NCI-H2227 (cell line): Measurements from ENCODE around the gene XRCC5.

Source experiments
- DNase-seq: peaks from one replicate; lab custom pipeline; 2025; ENCODE audit not compliant: unreplicated experiment; lab: John Stamatoyannopoulos, UW

XRCC5 gene

DNA sequence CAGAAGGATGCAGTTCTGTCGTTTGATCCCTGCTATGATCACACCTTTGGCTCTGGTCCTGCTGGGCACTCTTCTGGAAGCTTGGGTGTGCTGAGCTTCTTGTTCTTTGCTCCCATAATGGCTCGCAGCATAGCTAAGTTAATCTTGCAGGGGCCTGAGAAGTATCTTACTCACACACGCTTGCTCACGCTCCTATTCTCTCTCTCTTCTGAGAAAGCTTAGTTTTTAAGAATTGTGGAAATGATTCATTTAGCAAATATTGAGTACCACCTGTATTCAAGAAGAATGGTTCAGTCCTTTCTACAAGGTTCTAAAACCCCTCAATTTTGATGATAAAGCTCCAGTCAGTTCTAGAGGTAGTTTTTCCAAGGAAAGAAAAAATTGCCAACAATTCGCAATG, 40.6 kb downstream of the XRCC5 start:
- DNase-seq: no peak

DNA sequence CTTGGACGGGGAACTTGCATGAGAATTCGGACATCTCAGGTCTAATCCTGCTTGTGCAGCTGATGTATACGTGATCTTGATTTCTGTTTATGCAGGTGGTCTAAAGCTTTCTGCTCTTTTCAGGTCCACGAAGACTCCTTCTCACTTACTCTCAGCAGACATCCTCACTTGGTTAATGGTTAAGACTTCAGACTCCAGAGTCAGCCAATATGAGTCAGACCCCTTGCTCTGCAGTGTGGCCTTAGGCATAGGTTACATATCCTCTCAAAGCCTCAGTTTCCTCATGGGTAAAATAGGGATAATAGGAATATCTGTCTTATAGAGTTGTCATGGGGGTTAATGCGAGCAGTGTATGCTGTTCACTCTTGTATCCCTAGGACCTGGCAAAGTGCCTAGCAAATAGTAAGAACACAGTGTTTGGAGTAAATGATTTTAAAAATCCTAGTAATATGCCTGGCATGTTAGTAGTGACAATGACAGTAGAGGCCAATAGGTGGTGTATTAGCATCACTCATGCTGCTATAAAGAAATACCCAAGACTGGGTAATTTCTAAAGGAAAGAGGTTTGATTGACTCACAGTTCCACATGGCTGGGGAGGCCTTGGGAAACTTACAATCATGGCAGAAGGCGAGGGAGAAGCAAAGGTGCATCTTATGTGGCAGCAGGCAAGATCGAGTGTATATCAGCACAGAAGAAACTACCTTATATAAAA, 42.3 kb downstream of the XRCC5 start:
- DNase-seq: no peak

DNA sequence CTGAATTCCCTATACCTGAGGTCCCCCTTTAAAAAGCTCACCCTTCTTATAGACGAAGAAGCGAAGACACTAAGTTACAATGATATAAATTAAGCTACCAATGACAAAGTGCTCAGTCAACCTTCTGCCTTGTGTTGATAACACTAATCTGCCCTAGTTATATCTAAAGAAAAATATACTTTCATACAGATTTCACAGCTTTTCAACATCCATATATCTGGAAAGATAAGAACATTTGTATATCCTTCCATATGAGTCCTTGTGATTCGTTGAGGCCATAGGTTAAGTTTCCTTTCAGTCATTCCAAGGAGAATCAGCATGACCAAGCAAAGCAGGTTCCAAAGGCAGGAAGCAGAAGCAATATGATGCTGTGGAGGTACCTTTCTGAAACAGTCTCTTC, 46.8 kb downstream of the XRCC5 start:
- no peak for DNase-seq

DNA sequence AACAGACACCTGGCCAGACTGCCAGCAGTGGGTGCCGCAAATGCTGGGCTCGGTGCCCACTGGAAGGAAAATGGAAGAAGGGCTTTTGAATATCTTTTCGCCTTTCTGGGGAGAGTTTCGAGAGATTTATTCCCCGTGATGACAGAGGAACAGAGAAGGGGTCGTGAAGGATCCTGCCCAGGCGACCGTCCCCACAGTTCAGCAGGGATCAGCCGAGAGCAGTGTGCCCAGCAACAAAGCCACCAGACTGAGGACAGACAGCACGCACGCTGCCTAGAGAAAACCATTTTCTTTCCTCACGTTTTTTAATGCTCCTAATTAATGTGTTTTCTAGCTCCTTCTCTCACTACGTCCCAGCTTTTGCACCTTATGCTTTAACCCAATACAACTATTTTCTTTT, 47.7 kb downstream of the XRCC5 start:
- no peak for DNase-seq

DNA sequence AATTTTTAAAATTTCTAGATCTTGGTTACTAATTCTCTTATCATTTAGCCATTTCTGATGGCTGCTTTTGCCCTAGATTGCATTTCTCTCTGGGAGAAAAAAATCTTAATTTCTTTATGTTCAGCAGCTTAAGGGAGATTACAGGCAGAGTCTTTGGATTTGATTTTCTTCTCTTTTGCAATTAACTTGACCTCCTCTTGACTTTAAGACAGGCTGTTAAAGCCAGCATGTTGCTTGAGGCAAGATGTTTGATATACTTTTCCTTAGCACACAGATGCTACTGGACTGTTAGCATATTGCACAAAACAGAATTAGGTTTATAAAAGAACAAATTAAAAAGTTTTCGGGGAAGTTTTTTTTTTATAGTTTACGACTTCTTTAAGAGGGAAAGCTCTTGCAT, 50.0 kb downstream of the XRCC5 start:
- DNase-seq: no peak

DNA sequence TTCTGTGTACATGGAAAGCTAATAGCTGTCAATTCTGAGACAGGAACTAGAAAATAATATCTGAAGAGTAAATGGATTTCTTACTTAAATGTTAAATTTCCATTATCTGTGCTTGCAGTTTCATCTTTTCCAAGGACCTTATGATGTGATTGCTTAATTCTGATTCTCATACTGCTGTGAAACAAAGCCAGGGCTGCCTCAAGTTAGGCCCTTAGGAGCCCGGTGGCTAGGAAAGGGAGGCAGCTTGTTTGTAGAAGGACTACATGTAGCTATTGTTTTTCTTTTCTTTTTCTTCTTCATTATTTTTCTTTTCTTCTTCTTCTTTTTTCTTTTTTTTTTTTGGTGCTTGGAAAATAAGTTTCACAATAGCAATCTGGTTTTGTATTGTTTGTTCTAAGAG, 50.5 kb downstream of the XRCC5 start:
- no peak for DNase-seq

DNA sequence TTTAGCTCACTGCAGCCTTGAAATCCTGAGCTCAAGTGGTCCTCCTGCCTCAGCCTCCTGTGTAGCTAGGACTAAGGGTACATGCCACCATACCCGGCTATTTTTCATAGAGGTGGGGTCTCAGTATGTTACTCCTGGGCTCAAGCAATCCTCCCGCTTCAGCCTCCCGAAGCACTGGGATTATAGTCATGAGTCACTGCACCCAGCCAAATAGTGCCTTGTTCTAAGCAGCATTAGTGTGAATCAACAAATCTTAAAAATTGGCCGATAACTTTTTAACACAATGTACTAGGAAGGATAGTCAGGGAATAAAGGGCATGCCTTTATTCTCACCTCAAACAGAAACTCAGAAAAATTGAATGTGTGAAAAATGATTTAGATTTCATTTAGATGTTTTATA, 51.6 kb downstream of the XRCC5 start:
- no peak for DNase-seq

DNA sequence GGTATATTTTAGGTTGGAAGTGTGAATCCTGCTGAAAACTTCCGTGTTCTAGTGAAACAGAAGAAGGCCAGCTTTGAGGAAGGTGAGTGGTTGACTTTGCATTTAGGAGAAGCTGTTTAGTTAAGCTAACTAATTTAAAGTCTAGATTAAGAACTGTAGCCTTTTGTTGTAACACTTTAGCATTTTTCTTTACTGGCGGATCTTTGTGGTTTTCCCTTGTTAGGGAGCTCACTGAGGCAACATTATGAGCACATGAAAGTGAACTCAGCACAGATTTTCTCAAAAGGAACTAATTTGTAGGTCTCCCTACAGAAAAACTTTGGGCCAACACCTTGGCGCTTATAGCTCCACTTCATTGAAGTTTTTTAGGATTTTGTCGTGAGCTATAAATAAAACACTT, 52.8 kb downstream of the XRCC5 start:
- no peak for DNase-seq

DNA sequence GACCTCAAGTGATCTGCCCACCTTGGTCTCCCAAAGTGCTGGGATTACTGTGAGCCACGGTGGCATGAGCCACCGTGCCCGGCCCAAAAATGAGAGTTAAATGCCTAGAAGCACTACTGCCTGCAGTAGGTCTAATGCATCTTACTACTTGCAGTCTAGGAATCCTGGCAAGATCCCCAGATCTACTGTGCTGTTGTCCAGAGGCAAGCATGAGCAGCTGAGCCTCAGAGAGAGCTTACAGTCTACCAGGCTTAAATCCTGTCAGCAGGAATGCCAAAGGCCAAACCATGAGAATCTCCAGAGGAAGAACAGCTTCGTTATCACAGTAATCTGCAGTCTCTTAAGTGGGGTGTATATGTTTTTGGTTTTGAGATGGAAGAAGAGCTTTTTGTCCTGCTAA, 54.4 kb downstream of the XRCC5 start:
- DNase-seq: no peak

DNA sequence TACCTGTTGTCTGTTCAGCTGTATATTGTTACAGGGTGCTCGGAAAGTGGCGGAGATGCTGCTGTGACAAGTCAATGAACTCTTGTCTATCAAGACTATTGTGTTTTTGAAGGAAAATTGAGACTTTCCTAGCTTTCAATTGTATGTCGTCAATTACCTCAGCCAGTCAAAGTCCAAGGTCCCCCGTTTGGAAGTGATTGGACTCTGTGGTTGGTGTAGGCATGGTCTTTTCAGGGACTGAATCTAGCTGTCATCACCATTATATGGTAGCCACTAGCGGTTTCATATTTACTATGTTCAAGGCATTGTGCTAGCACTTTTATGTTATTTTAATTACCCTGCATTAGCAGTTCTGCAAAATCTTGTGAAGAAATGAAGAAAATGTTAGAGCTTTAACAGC, 54.9 kb downstream of the XRCC5 start:
- peak; percentile 29 for DNase-seq

DNA sequence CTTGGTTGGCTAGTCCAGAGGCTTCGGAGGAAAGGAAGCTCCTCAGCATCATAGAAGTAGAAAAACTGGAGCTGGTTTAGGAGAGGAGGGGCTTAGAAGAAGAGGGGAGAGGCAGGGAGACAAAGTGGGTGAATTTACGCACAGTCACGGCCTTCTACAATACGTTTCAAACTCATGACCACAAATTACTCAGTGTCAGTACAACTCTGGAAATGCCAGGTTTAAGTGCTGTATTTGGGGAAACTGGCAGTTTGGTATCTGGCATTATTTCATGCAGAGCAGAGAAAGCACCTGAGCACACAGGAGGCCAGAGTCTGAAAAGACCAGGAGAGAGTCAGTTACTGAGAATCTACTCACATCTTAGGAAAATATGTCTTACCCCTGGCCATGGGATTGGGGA, 55.4 kb downstream of the XRCC5 start:
- no peak for DNase-seq

DNA sequence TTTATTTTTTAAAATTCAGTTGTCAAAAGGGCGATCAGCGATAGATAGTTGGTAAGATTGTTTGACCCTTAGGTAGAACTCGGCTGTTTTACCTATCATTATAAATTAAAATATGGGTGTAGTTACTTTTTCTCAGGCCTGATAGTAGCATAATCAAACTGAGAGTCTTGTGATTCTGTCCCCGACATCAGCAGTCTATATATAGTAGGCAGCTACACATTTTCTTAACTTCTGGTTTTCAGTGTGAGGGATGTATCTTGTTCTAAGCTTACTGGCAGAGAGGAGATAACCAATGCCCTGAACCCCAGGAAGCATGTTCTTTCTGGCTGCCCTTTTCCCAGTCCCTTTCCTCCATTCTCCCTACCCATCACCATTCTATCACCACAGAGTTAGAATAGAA, 56.6 kb downstream of the XRCC5 start:
- DNase-seq: no peak

DNA sequence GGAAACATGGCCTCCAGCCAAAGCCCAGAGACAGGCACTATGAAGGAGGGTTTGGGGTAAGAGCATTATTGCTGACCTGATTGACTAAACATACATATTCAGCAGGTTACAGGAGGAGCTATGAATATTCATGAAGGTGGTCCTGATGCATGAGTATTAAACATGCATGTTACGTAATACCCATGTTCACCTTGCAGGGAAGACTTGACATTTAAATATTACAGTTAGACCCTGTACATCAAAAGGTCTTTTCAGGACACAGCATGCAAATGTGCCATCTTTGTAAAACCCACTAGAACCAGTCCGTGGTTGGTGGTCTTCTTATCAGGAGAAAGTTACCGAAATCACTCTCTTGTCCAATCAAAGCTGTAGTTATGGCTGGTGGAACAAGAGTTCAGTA, 59.9 kb downstream of the XRCC5 start:
- no peak for DNase-seq

DNA sequence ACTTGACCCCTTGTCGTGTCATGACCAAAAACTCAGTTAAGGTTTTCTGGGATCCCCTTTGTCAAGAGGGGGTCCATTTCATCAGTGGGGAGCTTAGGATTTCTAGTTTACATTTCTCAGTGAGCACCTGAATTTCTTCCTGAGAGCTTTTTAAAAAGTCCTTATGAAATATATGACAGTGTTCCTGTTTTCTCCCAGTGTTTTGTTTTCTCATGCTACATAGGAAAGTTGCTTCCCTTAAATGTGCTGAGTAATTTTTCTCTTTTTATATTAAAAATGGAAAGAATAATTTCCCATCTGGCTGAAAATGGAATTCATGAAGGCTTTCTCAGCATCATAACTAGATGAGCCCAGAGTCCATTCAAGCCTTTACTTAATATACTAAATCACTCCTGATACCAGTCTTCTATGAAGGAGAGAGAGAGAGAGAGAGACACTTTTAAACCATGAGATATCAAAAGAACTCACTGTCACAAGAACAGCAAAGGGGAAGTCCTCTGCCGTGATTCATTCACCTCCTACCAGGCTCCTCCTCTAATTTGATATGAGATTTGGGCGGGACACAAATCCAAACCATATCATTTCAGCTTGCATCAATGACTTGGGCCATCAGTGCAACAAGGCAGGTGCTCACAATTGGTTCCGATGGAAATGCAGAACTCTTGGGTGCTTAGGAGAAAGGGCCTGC, 61.1 kb downstream of the XRCC5 start:
- DNase-seq: no peak

DNA sequence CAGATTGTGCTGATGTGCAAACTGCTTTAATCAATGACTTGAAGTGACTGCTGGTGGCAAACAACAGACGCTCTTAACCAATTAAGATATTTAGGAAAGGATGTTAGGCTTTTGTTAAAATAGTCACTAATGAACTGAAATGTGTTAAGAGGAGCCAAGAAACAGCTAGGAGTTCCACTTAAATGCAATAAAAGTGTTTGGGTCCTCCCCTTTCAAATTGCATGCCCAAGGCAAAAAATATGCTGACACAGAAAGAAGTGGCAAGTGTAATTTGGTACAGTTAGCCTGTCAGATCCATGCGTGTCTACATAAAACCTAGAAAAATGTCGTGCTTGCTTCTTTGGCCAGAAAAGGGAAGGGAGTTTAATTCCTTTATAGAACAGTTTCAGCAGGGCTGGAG, 61.9 kb downstream of the XRCC5 start:
- peak; percentile 72 for DNase-seq

DNA sequence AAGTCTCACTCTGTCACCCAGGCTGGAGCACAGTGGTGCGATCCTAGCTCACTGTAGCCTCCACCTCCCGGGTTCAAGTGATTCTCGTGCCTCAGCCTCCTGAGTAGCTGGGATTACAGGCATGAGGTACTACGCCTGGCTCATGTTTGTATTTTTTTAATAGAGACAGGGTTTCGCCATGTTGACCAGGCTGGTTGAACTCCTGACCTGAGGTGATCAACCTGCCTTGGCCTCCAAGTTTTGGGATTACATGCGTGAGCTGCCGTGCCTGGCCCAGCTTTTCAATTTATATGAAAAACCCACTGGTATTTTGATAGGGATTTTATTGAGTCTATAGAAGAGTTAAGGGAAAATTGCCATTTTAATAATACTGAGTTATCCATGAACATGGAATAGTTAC, 63.3 kb downstream of the XRCC5 start:
- no peak for DNase-seq

DNA sequence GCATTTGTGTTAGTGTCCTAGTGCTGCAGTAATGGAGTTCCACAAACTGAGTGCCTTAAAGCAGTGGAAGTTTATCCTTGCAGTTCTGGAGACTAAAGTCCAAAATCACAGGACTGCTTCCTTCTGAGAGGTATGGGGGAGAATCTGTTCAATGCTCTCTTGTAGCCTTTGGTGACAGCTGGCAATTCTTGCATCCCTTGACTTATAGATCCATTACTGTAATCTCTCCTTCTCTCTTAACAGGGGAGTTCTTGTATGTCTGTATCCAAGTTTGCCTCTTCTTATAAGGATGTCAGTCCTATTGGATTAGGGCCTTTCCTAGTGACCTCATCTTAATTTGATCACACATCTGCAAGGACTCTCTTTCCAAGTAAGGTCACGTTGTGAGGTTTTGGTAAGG, 69.9 kb downstream of the XRCC5 start:
- no peak for DNase-seq

DNA sequence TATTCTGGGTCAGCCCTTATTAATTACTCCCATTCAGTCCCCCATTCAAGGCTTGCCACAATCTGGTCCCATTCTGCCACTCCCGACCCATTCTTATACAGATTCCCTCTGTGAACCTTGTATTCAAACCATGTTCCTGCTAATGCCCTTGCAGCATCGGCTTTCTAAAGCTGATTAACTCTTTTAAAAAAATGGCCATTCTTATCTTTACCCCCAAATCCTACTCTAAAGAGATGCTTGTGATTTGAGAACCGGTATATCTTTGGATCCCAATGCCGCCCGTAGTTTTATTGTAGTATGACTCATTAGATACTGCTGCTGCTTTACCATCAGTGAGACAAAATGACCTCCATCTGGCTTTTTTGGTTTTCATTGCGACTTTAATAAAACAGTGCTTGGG, 72.2 kb downstream of the XRCC5 start:
- no peak for DNase-seq

DNA sequence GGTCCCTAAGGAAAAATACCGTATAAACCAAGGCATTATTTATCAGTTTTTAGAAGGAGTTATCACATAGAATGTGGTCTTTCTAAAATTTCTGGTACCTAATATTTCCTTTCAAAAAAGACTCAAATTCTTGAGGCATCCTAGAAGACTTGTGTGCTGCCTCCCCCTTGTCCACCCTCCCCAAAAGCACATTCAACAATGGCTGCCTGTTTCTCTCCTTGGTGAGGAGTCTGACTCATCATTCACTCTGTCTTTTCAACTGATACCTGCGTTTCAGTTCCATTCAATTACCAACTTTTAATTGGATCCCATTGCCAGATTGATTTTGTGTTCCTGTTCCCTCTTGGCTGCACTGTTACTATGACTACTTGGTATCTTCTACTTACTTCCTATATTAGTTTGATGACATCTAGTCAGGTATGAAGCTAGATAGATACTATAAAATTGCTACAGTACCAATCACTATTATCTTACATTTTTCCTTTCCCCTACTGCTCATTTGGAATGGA, 72.9 kb downstream of the XRCC5 start:
- no peak for DNase-seq

DNA sequence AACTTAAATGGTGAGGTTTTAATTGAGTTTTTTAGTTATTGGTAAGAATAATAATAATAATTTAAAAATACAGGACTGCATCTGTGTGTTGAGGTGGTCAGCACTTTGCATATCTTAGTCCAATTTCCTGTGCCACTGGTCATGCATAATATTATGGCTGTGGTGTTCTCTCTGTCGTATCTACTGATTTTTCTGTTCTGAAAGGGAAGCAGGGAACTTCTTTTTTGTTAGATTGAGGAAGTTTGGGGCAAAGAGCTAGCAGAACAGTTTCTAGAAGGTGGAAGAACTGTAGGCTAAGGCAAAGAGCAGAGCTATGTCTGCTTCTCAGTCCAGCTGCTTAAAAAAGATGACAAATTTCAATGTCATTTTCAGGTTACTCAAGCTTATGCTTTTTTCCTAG, 74.3 kb downstream of the XRCC5 start:
- DNase-seq: no peak

DNA sequence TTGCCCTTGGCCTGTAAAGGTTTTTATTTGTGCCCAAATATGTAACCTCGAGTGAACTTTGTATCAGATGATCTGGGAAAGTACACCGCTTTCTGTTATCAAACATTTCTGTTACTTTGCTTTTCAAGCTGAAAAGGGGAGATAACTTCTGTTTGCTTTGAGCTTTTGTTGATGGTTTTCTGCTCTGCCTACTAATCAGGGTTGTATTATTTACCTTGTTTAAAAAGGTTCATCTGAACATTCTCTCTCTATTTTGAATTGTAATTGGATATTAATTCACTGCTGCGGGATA, 79.4 kb downstream of the XRCC5 start:
- DNase-seq: no peak

DNA sequence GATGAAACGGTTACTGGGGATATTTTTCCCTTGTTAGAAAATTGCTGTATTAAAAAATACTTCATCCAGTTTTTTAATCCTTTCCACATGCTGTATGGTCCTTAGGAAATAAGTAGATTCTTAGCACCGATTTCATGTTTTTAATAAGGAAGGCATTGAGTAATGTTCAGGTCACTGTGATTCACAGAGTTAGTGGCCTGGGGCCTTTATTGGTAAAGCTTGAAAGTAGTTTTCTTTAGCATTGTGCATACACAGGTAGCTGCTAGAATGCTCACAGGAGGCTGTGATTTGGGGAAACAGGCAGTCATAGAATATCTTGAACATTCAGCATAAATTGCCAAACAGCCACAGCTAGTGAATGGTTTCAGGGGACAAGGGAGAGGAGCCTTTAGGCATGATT, 79.8 kb downstream of the XRCC5 start:
- DNase-seq: no peak

DNA sequence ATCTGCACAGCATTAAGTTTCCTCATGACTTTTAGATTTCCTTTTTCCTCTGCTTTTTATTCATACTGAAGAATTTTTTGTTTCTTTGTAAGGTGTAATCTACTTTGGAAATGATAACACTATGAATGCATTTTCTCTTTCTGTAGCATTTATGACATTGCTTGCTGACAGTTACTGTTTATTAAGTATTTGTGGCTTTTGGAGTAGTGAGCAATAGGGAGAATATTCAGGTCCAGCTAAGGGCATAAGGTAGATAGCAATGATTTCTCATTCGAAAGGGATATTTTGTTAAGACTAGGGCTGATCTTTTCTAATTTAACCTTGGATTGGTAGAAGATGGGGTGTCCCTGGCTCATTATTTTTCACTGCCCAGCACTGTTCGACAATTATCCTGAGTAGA, 80.3 kb downstream of the XRCC5 start:
- no peak for DNase-seq
